ENCODE results near the gene RADIL. TPM values are rescaled to one million over a fixed set of nuclear protein-coding genes. Genes with fewer than 3 reads are reported as not detected.

RADIL gene
- total RNA-seq, 4 donors from 2014 or later: 4.4 to 11.4 (median 8.8) TPM

GRCh38 chr7:4814433-4814832 lies 69.1 kb downstream of the RADIL start:
- 67% methylated on average over 8 to 10 of the region's 14 CpGs for WGBS, 2 donors (ENCODE audit: low coverage in 1 of 2)
- Histone ChIP-seq H3K36me3 (peaks cover 0 to 54% of the 10 kb centered on the region in 2 donors), H3K4me1 (no peaks in the 10 kb centered on the region), H3K4me3 (no peak overlapping the region), H3K27ac (no peak overlapping the region), H3K9me3 (peaks cover 0 to 9% (median 0%) of the 10 kb centered on the region in 3 donors), H3K27me3 (peaks cover 32% of the 10 kb centered on the region)
- TF ChIP-seq POLR2AphosphoS5 (IDR thresholded peaks at IDR 0.05): no peak
- TF ChIP-seq CTCF (IDR thresholded peaks at IDR 0.05): no peak
- TF ChIP-seq EP300 (IDR thresholded peaks at IDR 0.05): no peak
- no peak for TF ChIP-seq POLR2A (IDR thresholded peaks at IDR 0.05)
- no peak for ATAC-seq

- peaks cover 0 to 9% (median 0%) of the 10 kb centered on the region in 3 donors for H3K9me3 ChIP-seq
- TF ChIP-seq EP300 (IDR thresholded peaks at IDR 0.05): no peak
- no peak for TF ChIP-seq POLR2AphosphoS5 (IDR thresholded peaks at IDR 0.05)
- WGBS, 2 donors (ENCODE audit: low coverage in 1 of 2): 76 to 85% methylated on average over 5 to 13 of the region's 14 CpGs
- peaks cover 39% of the 10 kb centered on the region for H3K27me3 ChIP-seq
- peaks cover 0 to 6% (median 0%) of the 10 kb centered on the region in 3 donors for H3K4me1 ChIP-seq
- no peak for ATAC-seq
- H3K4me3 ChIP-seq: peak overlapping the region in 1 of 2 donors; percentile 27
- no peak overlapping the region for H3K27ac ChIP-seq
- H3K36me3 ChIP-seq: peaks cover 0 to 28% of the 10 kb centered on the region in 2 donors
Observed at GRCh38 chr7:4809666-4810065, 73.8 kb downstream of the RADIL start.

- Histone ChIP-seq H3K4me3 (peak overlapping the region in 1 of 2 donors; percentile 27), H3K4me1 (peaks cover 0 to 6% (median 0%) of the 10 kb centered on the region in 3 donors), H3K9me3 (peaks cover 0 to 9% (median 0%) of the 10 kb centered on the region in 3 donors), H3K27ac (peak overlapping the region in 1 of 4 donors; percentile 51), H3K36me3 (peaks cover 0 to 22% of the 10 kb centered on the region in 2 donors), H3K27me3 (peaks cover 43% of the 10 kb centered on the region)
- no peak for TF ChIP-seq CTCF (IDR thresholded peaks at IDR 0.05)
- no peak for TF ChIP-seq POLR2AphosphoS5 (IDR thresholded peaks at IDR 0.05)
- TF ChIP-seq POLR2A (IDR thresholded peaks at IDR 0.05): no peak
- no peak for TF ChIP-seq EP300 (IDR thresholded peaks at IDR 0.05)
- 84 to 97% methylated on average over 8 to 13 of the region's 38 CpGs for WGBS, 2 donors (ENCODE audit: low coverage in 1 of 2)
- ATAC-seq: no peak
Observed at GRCh38 chr7:4809091-4809591, 74.4 kb downstream of the RADIL start.

GRCh38 chr7:4808565-4808964 lies 75.0 kb downstream of the RADIL start:
- Histone ChIP-seq H3K36me3 (peaks cover 0 to 17% of the 10 kb centered on the region in 2 donors), H3K4me3 (no peak overlapping the region), H3K27me3 (peaks cover 49% of the 10 kb centered on the region), H3K9me3 (peaks cover 0 to 9% (median 0%) of the 10 kb centered on the region in 3 donors), H3K4me1 (peaks cover 0 to 6% (median 0%) of the 10 kb centered on the region in 3 donors), H3K27ac (no peak overlapping the region)
- WGBS, 2 donors (ENCODE audit: low coverage in 1 of 2): 64 to 81% methylated on average over 22 to 29 of the region's 37 CpGs
- TF ChIP-seq EP300 (IDR thresholded peaks at IDR 0.05) (no peak), POLR2AphosphoS5 (IDR thresholded peaks at IDR 0.05) (no peak), POLR2A (IDR thresholded peaks at IDR 0.05) (no peak), CTCF (IDR thresholded peaks at IDR 0.05) (no peak)
- no peak for ATAC-seq

- no peak for ATAC-seq
- H3K27me3 ChIP-seq: peaks cover 53% of the 10 kb centered on the region
- H3K9me3 ChIP-seq: peaks cover 0 to 4% (median 0%) of the 10 kb centered on the region in 3 donors
- 46 to 58% methylated on average over 2 to 5 of the region's 5 CpGs for WGBS, 2 donors (ENCODE audit: low coverage in 1 of 2)
- TF ChIP-seq POLR2AphosphoS5 (IDR thresholded peaks at IDR 0.05): no peak
- TF ChIP-seq EP300 (IDR thresholded peaks at IDR 0.05): no peak
- no peak for TF ChIP-seq POLR2A (IDR thresholded peaks at IDR 0.05)
- no peak for TF ChIP-seq CTCF (IDR thresholded peaks at IDR 0.05)
- no peak overlapping the region for H3K4me3 ChIP-seq
- peak overlapping the region in 1 of 4 donors; percentile 29 for H3K27ac ChIP-seq
- H3K36me3 ChIP-seq: peaks cover 0 to 11% of the 10 kb centered on the region in 2 donors
- H3K4me1 ChIP-seq: peaks cover 0 to 6% (median 0%) of the 10 kb centered on the region in 3 donors
Observed at GRCh38 chr7:4808026-4808425, 75.5 kb downstream of the RADIL start.

Data from gastroesophageal sphincter (tissue), 4 donors.